Measurements from ENCODE around the gene THADA. TPM values are rescaled to one million over a fixed set of nuclear protein-coding genes. Genes with fewer than 3 reads are reported as not detected.

The THADA gene
- total and polyA plus RNA-seq, 8 donors, result 32.9 to 42.7 (median 37.2) TPM

DNA sequence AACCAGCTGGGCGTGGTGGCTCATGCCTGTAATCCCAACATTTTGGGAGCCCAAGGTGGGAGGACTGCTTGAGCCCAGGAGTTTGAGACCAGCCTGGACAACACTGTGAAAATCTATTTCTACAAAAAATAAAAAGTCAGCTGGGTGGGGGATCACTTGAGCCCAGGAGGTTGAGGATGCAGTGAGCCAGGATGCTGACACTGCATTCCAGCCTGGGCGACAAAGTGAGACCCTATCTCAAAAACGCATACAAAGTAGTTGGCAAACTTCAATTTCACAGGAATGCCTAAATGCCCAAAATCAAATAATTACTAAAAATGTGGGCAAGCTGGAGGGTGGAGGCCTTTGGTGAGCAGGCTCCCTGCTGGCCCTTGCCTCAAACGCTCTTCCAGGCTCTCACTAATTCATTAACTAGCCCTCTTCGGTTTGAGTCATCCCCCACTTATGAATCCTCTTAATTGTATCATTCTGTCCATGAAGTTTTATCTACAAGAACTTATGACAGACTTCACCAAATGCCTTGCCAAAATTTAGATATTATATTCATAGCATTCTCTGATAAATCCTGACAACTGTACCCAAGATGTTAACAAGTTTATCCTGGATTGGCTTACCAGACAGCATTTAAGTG is 300.8 kb downstream of the THADA start:
- peaks cover 11 to 25% of the 10 kb centered on the region in 2 donors for H3K4me1 ChIP-seq
- no peak for DNase-seq
- peak overlapping the region in 1 of 2 donors; percentile 76 for H3K27ac ChIP-seq
- no peaks in the 10 kb centered on the region for H3K9me3 ChIP-seq
- TF ChIP-seq, protein P1, sequence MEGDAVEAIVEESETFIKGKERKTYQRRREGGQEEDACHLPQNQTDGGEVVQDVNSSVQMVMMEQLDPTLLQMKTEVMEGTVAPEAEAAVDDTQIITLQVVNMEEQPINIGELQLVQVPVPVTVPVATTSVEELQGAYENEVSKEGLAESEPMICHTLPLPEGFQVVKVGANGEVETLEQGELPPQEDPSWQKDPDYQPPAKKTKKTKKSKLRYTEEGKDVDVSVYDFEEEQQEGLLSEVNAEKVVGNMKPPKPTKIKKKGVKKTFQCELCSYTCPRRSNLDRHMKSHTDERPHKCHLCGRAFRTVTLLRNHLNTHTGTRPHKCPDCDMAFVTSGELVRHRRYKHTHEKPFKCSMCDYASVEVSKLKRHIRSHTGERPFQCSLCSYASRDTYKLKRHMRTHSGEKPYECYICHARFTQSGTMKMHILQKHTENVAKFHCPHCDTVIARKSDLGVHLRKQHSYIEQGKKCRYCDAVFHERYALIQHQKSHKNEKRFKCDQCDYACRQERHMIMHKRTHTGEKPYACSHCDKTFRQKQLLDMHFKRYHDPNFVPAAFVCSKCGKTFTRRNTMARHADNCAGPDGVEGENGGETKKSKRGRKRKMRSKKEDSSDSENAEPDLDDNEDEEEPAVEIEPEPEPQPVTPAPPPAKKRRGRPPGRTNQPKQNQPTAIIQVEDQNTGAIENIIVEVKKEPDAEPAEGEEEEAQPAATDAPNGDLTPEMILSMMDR (IDR thresholded peaks at IDR 0.05), result no peak
- H3K4me3 ChIP-seq, result no peak overlapping the region
- H3K27me3 ChIP-seq, result no peaks in the 10 kb centered on the region
- no peak for ATAC-seq
- intact Hi-C loops (cut with DNase I), result no loop called here
- peaks cover 0 to 19% of the 10 kb centered on the region in 2 donors for H3K36me3 ChIP-seq

DNA sequence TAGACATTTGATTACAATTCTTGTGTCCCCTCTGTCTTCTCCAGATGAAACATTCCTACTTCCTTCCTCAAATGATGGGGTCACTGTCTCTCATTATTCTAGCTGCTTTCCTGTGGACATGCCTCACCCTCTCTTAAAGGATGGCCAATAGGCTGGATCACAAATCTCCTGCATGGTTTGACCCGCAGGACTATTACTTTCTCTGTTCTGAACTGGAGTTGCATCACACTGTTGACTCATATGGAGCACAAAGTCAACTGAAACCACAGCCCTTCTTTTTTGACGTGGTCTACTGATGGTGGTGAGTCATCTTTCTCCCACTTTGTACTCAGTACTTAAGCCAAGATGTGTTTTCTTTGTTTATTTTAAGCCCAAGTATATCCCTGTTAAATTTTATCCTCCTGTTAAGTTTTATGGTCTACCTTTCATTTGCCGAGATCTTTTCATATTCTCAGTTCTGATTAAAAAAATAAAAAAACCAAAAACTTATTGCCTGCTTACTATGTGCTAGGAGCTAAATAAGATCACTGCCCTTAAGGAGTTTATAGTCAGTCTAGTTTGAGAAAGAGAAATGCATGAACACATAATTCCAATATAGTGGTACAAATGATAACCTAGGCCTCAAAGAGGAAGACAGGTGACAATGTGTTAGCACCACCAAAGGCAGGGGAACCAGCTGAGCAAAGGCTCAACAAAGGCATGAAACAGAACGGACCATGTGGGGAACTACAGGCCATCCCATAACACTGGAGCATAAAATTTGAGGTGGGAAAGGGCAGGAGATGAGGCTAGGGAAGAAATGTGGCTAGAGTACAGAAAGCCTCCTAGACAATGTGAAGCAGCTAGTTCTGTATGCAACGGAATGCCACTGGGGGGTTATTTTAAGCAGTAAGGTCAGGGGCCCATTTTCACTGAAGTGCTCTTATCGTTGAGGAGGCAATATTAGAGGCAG is 301.8 kb downstream of the THADA start:
- DNase-seq (no peak), ATAC-seq (peak; percentile 93)
- Histone ChIP-seq H3K4me3 (no peak overlapping the region), H3K9me3 (no peaks in the 10 kb centered on the region), H3K27ac (peak overlapping the region; percentile 73 to 76), H3K36me3 (peaks cover 0 to 22% of the 10 kb centered on the region in 2 donors), H3K27me3 (no peaks in the 10 kb centered on the region), H3K4me1 (peaks cover 11 to 27% of the 10 kb centered on the region in 2 donors)
- intact Hi-C loops (cut with DNase I), result no loop called here
- TF ChIP-seq, protein P1 (IDR thresholded peaks at IDR 0.05), result no peak

DNA sequence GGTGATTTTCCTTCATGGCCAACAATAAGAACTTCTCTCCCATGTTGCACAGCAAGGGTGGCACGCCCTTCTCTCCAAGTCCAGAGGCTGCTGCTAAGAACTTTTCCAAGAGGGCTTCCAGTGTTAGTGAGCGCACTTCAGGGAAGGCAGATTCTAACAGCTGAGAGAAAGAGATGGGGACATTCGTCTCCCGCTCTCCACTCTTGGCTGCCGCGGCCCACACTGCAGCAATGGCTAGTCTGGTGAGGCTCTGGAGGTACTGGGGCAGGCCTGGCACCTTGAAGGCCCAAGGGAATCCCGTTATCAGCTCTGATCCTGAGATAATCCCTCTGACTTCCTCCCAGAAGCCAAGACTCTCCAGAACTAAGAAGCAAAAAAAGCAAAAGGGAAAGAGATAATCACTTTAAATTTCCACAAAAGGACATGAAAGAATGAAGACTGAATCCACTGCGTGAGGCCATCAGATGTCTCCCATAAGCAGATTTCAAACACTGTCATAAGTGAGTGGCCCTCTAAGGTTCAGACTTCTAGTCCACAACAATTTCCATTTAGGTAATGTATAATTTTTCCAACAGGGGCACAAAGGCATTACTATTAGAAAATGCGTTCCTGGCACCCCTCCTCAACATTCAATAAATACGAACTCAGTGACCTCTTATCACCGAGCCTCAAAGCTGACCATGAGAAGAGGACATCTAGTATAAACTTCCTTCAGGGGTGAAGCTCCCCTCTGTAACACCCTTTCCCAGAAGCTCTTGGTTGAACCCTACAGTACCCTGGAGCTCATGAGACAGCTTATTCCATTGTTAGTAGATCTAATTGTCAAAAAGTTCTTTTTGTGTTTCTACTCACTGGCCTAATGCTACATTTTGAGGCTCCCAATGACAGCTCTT is 302.7 kb downstream of the THADA start:
- no peak for ATAC-seq
- Histone ChIP-seq H3K27me3 (no peaks in the 10 kb centered on the region), H3K36me3 (peaks cover 0 to 22% of the 10 kb centered on the region in 2 donors), H3K4me1 (peaks cover 11 to 30% of the 10 kb centered on the region in 2 donors), H3K9me3 (no peaks in the 10 kb centered on the region), H3K4me3 (no peak overlapping the region), H3K27ac (peak overlapping the region; percentile 68 to 73)
- TF ChIP-seq, protein P1 (IDR thresholded peaks at IDR 0.05), result no peak
- DNase-seq, result no peak
- intact Hi-C loops (cut with DNase I), result no loop called here

DNA sequence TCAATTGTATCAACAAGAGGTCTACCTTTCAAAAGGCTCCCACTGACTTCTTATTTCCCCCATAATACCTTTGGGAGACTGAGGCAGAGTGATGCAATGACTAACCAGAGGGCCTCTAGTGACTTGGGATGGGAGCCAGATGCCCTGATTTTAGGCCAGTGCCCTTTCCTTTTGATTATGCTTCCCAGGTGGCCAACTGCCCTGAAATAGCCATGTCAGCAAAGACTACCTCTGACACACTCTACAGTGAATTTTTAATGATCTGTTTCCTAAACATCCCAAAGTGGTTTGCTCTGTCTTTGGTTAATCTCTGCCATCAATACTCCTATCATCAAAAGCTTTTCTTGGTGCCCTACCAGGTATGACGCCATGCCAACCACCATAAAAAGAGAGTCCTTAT is 303.5 kb downstream of the THADA start:
- H3K27me3 ChIP-seq, result no peaks in the 10 kb centered on the region
- ATAC-seq, result no peak
- H3K4me1 ChIP-seq, result peaks cover 11 to 30% of the 10 kb centered on the region in 2 donors
- H3K36me3 ChIP-seq, result peaks cover 0 to 27% of the 10 kb centered on the region in 2 donors
- no peak overlapping the region for H3K27ac ChIP-seq
- intact Hi-C loops (cut with DNase I), result no loop called here
- TF ChIP-seq, protein P1 (IDR thresholded peaks at IDR 0.05), result no peak
- no peaks in the 10 kb centered on the region for H3K9me3 ChIP-seq
- DNase-seq, result no peak
- H3K4me3 ChIP-seq, result no peak overlapping the region
